ENCODE measurements around the gene TMEM179. TPM values are rescaled to one million over a fixed set of nuclear protein-coding genes. Genes with fewer than 3 reads are reported as not detected.

Gene TMEM179
- total and polyA plus RNA-seq, 2 of the 13 experiments (the other 11 are each of a cell fraction or from before 2014, with no cell fraction given): not detected

DNA sequence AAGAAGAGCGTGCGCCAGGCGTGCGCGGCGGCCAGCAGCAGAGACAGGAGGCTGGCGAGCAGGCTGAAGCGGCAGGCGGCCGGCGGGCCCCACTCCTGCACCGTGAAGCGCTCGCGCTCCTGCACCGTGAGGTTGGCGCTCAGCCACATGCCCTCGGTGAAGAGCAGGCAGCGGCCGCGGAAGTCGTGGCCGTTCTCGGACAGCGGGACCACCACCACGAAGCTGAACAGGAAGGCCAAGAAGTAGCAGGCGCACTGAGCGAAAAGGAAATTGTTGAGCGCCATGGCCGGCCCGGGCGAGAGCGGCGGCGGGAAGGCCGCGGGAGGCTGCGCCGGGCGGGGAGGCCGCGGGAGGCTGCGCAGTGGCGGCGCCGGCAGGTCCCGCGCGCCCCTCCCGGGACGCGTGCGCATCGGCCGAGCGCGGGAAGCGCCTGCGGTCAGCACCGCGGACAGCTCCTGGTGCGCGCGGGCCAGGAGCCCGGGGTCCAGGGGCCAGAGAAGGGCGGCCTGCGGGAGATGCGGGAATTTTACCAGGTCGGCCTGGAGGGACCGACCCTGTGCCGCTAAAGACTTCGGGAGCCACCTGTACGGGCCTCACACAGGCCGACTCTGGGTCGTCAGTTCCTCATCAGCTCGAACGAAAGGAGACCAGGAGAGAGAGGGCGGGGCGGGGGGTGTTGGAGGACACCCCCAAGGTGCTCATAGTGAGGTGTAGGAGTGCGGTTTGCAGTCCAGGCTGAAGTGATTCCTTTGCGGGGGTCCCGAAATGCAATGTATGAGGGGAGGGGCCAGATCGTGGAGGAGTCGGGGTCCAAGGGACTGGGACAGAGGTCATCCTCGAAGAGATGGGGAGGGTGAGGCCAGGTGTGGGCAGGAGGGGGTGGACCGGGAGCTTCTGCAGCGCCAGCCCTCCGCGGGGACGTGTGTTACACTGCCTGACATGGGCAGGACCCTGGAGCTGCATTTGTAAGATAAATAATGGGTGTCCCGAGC lies at the start of gene TMEM179 (continued):
- TF ChIP-seq ZNF678 (CRISPR knock-in tag; IDR thresholded peaks at IDR 0.05): 0 out of 2 replicates have a peak, but pooled peaks have one; percentile 40
- TF ChIP-seq ZNF530 (CRISPR knock-in tag; IDR thresholded peaks at IDR 0.05; ENCODE audit: low read depth): no peak
- no peak for TF ChIP-seq NFRKB (IDR thresholded peaks at IDR 0.05)
- TF ChIP-seq ELF3 (CRISPR knock-in tag; IDR thresholded peaks at IDR 0.05): no peak
- TF ChIP-seq HES4 (CRISPR knock-in tag; IDR thresholded peaks at IDR 0.05; ENCODE audit: borderline replicate concordance): peak; percentile 60; the same call in 1 of the 2 replicates
- TF ChIP-seq SAP130 (CRISPR knock-in tag; IDR thresholded peaks at IDR 0.05; ENCODE audit: low read depth): peak; percentile 19; the same call in 1 of the 2 replicates
- no peak for TF ChIP-seq ZNF136 (CRISPR knock-in tag; IDR thresholded peaks at IDR 0.05; ENCODE audit: low read depth)
- peak; percentile 58; the same call in 1 of the 2 replicates for TF ChIP-seq RFXAP (CRISPR knock-in tag; IDR thresholded peaks at IDR 0.05; ENCODE audit: borderline replicate concordance)
- TF ChIP-seq KAT7 (CRISPR knock-in tag; IDR thresholded peaks at IDR 0.05; ENCODE audit: borderline replicate concordance): no peak
- TF ChIP-seq AKAP8 (CRISPR knock-in tag; IDR thresholded peaks at IDR 0.05): no peak
- TF ChIP-seq TEAD3 (CRISPR knock-in tag; optimal IDR thresholded peaks at IDR 0.05; ENCODE audit: borderline replicate concordance): no peak
- TF ChIP-seq ZNF558 (CRISPR knock-in tag; IDR thresholded peaks at IDR 0.05; ENCODE audit: borderline replicate concordance): peak; percentile 45; the same call in 1 of the 2 replicates
- TF ChIP-seq, protein P1, sequence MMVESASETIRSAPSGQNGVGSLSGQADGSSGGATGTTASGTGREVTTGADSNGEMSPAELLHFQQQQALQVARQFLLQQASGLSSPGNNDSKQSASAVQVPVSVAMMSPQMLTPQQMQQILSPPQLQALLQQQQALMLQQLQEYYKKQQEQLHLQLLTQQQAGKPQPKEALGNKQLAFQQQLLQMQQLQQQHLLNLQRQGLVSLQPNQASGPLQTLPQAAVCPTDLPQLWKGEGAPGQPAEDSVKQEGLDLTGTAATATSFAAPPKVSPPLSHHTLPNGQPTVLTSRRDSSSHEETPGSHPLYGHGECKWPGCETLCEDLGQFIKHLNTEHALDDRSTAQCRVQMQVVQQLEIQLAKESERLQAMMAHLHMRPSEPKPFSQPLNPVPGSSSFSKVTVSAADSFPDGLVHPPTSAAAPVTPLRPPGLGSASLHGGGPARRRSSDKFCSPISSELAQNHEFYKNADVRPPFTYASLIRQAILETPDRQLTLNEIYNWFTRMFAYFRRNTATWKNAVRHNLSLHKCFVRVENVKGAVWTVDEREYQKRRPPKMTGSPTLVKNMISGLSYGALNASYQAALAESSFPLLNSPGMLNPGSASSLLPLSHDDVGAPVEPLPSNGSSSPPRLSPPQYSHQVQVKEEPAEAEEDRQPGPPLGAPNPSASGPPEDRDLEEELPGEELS (CRISPR knock-in tag; IDR thresholded peaks at IDR 0.05): no peak
- TF ChIP-seq ZNF180 (CRISPR knock-in tag; IDR thresholded peaks at IDR 0.05; ENCODE audit: borderline replicate concordance, low read depth): no peak
- peak; percentile 72; the same call in 1 of the 2 replicates for TF ChIP-seq ZNF773 (CRISPR knock-in tag; IDR thresholded peaks at IDR 0.05; ENCODE audit: borderline replicate concordance)
- peak; percentile 39; the same call in 1 of the 2 replicates for TF ChIP-seq ZNF616 (CRISPR knock-in tag; IDR thresholded peaks at IDR 0.05; ENCODE audit: low read depth)
- TF ChIP-seq ZNF367 (CRISPR knock-in tag; IDR thresholded peaks at IDR 0.05; ENCODE audit: borderline replicate concordance): no peak; the same call in 1 of the 2 replicates
- TF ChIP-seq TGIF2 (CRISPR knock-in tag; IDR thresholded peaks at IDR 0.05): peak; percentile 65; the same call in 1 of the 2 replicates
- 0 out of 2 replicates have a peak, but pooled peaks have one; percentile 37 for TF ChIP-seq ZNF749 (CRISPR knock-in tag; IDR thresholded peaks at IDR 0.05; ENCODE audit: borderline replicate concordance)
- TF ChIP-seq MED13 (CRISPR knock-in tag; IDR thresholded peaks at IDR 0.05): 0 out of 2 replicates have a peak, but pooled peaks have one; percentile 63
- TF ChIP-seq RBFOX2 (IDR thresholded peaks at IDR 0.05; ENCODE audit: low read depth, low read length): no peak
- 0 out of 2 replicates have a peak, but pooled peaks have one; percentile 60 for TF ChIP-seq ISX (CRISPR knock-in tag; conservative IDR thresholded peaks at IDR 0.05)
- TF ChIP-seq, protein P2, sequence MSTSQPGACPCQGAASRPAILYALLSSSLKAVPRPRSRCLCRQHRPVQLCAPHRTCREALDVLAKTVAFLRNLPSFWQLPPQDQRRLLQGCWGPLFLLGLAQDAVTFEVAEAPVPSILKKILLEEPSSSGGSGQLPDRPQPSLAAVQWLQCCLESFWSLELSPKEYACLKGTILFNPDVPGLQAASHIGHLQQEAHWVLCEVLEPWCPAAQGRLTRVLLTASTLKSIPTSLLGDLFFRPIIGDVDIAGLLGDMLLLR (CRISPR knock-in tag; IDR thresholded peaks at IDR 0.05): no peak
- TF ChIP-seq, protein P3, sequence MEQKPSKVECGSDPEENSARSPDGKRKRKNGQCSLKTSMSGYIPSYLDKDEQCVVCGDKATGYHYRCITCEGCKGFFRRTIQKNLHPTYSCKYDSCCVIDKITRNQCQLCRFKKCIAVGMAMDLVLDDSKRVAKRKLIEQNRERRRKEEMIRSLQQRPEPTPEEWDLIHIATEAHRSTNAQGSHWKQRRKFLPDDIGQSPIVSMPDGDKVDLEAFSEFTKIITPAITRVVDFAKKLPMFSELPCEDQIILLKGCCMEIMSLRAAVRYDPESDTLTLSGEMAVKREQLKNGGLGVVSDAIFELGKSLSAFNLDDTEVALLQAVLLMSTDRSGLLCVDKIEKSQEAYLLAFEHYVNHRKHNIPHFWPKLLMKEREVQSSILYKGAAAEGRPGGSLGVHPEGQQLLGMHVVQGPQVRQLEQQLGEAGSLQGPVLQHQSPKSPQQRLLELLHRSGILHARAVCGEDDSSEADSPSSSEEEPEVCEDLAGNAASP (CRISPR knock-in tag; IDR thresholded peaks at IDR 0.05; ENCODE audit: borderline replicate concordance): peak; percentile 26; the same call in 1 of the 2 replicates
- no peak for TF ChIP-seq ZNF10 (CRISPR knock-in tag; IDR thresholded peaks at IDR 0.05; ENCODE audit: borderline replicate concordance, low read depth)

Measured in HepG2 (cell line).